ENCODE data around the gene DCAF8.

DCAF8 gene

DNA sequence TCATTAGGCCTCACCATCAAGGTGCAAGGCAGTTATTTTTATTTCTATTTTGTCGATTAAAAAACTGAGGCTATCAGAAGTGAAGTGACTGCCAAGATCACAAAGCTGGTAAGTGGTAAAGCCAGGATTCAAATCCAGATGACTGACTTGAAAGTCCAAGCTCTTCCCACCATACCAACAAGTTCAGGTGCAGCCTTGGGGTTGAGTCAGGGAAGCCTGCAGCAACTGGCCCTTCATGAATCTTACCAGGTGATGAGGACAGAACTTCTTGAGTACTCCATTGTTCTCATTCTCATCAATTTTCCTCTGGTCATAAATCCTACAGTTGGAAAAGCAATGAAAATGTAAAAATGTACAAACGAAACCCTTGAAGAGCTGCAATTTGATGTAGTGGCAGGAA, 37.0 kb downstream of the DCAF8 start:
- DNase-seq, result no peak

DNA sequence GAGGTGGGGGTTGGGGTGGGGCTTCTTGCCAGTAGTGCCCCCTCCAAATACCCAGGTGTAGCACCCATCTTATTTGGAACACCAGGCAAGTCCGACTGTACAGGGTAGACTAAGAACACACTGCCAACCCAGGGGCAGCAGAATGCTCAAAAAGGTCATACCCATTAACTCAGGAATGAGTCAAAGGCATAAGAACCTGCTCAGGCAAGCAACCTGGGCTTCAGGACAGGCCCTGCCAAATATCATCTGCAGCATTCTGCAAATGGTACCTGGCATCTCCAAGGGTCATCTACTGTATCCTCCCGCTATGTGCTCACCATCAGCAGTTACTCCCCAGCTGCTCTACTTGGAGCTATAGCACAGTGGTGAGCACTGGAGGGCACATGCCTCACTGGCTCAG, 37.7 kb downstream of the DCAF8 start:
- no peak for DNase-seq

DNA sequence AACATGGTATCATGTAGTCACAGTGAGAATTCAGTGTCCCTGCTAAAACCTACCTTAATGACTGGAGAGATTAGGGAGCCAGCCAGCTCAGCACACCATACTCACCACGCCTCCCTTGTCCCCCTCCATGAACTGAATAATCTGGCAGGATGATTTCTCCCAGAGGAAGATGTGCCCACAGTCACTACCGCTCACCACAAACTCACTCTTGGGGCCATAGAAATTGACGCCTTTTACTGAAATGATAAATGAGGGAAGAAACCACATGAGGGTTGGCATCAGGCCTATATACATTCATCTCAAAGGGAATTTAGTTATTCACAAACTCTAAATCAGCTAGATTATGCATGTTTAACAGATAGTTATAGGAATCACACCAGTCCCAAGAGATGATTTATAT, 39.8 kb downstream of the DCAF8 start:
- no peak for DNase-seq

DNA sequence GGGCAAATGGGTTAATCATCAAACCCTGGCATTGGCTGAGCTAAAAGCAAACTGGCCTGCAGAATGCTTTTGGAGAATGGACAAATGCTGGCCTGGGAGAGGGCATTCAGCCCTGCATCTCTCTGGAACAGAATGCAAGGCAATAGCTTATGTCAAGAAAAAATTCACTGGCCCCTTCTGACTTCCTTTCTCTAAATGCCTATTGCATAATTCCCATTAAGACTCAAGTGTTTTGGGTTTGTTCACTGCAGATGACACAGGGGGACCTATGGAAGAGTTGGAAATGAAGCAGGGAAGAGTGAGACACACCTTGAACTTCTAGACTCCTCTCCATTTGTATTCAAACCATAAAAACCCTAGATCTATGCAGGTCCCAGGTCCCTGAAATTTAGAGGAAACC, 41.3 kb downstream of the DCAF8 start:
- DNase-seq, result no peak

DNA sequence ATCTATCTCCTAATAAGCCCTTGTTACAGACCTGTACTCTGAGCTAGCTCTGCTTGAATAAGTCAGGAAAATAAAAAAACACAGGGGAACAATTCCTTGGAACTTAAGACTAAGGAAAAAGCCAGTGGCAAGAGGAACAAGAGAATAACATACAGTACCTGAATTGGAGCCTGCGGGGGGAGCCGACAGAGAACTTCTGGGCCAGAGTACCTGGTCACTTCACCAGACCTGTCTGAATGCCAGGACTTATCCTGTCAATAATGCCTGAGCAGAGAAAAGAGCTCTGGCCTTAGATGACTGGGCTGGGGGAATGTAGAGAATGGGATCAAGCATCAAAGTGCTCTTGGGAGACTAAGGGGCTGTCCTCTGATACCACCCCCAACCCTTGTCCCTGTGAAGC, 42.0 kb downstream of the DCAF8 start:
- DNase-seq, result no peak

DNA sequence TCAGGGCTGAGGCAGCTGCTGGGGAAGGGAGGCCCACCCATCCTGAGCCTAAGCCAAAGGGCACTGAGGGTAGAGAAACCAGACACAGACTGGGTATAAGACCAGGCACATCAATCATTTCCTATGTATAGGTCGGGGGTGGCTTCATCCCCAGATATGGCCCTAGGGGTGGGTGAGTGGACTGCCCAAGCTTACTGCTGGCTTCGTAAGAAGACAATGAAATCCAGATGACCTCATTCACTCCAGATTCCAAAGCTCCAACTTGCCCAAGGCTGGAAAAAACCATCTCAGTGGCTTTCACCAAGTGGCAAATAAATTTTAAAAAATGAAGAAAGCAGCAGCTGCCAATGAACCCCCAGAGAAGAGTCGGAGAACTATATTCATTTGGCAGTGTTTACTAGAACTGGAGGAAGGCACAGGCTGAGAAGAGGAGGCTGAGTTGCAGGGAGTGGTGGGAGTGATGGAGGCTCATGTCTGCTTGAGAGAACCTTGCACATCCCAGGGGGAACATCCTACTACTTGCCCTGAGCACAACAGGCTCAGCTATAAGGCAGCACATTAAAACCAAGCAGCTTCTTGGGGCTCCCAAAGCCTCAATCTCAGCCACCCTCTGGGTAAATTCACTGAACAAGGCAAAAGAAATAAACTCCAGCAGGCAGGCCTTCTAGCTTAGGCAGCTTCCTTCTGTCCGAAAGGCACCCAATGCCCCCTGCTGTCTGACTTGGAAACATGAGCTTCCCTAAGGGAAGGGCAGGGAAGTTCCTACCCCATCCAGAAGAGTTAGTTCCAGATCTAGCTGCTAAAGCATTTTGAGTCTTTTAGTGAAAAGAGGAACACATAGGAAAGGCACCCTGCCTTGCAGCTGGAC, 43.1 kb downstream of the DCAF8 start:
- DNase-seq, result no peak

DNA sequence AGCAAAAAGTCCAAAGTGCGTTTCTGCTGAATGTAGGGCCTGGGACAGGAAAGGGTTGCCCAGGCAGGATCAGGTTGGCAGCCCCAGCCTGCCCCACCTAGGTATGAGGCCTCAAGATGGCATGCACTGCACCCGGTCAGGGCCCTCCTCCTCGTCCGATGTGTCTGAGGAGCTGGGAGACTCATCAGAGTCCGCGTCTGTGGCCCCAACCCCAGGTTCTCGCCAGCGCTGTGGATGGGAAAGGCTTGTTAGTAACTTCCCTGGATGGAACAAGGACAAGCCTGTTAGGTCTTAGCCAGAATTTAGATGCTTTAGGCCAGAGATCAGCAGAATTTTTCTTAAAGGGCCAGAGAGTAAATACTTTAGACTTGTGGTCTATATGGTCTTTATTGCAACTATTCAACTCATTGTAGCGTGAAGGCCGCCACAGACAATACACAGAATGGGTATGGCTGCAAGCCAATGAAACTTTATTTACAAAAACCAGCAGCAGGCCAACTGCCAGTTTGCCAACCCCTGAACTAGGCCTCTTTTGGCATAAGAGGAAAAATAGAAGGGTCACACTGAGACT, 44.8 kb downstream of the DCAF8 start:
- no peak for DNase-seq

DNA sequence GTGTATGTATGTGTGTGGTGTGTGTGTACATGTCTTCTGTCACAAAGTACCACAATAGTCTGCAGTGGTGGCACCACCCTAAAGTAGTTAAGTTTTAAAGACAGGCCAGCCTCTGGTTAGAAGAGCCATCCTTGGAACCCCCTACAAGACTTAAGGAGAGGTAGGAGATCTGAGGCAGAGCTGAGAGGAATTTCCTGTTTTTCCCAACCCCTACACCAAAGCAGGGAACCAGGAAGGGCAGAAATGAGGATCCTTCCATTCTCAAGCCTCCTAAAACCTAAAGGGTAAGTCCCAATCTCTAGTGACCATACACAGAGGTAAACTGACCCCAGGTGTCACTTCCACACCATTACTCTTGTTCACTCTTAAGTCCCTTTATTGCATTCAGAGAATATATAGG, 46.0 kb downstream of the DCAF8 start:
- no peak for DNase-seq

DNA sequence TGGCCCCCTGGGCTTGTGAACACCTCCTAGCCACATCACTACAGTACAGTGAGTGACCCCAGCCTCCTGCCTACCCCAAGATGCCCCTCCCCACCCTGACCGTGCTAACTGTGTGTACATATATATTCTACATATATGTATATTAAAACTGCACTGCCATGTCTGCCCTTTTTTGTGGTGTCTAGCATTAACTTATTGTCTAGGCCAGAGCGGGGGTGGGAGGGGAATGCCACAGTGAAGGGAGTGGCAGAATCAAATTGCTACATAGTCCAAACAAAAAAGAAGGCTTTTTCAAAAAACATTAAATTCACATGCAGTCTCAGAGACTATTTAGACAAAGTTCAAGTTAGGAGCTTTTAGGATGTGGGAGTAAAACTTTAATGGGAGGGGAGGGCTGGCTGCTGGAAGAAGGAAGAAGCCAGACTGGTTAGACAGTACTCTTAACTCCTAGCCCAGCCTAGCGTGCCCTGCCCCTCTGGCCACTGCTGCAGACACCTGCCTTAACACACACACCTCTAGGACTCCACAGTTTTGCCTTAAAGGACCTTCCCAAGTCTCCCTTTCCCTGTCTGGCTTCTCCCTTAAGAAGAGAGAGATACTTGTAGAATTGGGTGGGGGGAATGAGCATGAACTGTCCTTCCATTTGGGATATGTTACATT, 47.7 kb downstream of the DCAF8 start:
- DNase-seq, result no peak

DNA sequence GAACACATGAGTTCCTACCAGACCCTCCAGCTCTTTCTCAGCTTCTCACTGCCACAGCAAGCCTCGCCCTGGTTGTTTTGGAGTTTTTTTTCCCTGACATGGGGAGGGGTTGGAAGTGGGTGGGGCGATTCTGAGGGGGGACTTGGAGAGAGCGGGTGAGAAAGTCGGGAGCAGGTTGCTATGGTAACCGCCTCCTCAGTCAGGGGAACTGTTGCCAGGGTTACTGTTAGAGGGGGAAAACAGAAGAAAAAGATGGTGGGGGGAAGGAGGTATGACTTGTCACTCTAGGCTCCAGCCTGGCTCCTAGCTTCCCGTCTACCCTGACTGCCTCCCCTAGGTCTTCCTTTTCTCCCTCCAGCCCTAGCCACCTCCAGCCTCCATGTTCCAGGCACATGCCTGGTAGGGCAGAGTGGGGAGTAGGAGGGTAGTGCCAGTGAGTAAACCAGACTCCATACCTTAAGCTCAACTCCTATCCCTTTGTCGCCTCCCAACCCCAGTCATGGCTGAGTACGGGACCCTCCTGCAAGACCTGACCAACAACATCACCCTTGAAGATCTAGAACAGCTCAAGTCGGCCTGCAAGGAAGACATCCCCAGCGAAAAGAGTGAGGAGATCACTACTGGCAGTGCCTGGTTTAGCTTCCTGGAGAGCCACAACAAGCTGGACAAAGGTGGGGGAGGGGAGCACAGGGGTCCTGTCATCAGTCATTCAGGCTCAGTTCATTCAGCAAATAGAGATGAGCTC, 51.1 kb downstream of the DCAF8 start:
- no peak for DNase-seq

DNA sequence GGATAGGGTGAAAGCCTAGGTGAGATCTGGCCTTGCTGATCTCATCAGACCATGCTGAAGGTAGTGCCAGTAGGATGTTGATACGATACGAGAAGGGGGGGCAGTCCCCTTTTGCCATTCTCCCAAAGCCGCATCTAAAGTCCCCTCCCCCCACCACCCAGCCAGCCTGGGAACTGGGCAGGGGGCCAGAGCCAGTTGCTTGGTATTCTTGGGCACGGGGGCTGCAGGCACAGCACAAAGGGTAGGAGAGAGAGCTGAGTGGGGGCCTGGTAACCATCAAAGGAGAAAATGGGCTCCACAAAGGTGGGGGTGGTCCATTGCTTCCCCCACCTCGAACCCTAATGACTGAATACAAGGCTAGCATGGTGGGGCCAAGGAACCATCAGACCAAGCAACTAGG, 51.8 kb downstream of the DCAF8 start:
- DNase-seq, result no peak

DNA sequence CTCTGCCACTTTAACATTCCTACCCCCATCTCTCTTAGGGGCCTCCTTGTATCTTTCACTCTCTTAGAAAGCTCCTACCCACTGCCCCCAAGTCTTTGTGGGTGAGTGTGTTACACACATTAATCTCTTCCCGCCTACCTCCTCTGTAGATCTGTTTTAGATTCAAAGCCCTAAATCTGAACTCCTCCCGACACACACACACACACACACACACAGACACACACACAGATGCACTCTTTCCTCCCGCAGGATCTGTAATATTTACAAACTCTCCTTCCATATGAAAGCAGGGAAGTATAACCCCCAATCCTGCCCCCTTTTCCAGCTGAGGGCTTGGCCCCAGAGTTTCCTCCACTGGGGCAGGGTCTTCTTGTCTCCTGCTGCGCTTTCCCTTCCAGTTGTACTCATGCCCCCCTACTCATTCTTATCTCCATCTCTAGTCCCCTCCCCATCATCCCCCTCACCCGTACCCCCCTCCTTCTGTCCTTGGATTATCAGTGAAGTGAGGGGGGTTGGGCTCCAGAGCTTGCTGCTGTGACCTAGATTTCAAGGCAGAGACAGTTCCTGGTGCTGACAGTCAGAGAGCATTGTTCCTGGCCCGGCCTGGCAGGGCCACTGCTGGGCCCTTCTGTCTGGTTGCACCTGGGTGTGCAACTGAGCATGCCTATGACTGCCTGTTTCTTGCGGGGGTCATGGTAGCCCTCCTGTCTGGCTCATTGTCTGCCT, 52.9 kb downstream of the DCAF8 start:
- no peak for DNase-seq

DNA sequence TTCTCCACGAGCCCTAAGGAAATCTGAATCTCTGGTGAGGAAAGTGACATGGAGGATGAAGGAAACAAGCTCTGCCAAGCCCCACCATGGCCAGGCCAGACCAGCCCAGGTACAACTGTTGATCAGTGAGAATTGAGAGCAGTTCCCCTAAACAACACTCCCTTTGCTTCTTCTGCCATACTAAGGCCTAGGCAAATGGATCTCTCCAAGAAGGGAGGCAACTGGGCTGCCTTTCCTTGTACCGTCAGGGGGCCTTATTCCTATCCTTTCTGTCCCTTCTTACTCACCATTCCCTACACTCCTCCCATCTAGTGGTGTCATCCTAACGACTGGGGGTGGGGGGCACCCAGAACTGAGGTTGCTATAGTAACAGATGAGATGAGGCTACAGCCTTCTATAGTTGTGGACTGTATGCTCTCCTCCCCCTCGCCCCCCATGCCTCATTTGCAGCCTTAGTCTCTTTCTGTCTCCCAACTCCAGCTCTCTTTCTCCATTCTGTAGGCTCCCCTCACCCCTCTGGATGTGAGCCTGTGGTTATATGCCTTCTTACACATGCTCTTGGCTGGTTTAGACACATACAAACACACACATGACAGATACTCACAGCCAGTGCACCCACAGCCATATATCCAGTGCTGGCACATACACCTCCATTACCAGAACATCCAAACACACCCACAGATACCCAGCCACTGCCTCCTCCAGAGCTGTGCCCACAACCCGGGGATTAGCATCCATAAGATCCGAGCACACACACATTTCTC, 53.6 kb downstream of the DCAF8 start:
- DNase-seq, result no peak

DNA sequence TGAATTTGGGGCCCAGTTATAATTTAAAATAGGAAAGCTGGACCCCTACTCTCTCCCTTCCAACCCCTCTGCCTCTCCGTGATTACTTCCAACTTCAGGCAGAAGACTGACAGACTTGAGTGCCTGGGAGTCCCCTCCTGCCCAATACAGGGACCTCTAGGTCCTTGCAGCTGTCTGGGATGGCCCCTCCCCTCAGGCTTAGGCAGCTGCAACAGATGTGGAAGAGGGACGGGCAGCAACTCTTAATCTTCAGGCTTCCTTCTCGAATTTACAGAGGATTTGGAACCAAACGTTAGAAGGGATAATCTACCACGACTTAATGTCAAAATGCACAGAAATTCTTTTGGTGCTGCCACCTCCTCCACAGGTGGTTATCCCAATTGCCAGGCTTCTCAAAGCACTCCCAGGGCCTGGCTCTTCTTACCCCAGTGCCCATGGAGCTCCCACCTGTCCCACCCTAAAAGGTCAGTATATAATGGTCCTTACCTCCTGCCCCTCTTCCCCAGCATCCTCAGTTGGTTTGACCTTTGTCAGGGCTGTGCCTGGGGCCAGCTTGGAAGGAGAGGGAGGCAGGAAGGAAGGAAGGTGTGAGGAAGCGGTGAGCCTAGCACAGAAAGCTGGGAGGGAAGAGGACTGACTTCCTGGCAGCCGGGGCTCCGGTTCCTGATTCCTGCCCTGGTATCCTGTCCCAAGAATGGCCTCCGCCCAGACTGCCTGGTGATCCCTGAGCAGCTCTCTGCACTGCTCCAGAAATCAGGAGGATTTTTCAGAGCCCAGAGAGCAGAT, 54.4 kb downstream of the DCAF8 start:
- no peak for DNase-seq

DNA sequence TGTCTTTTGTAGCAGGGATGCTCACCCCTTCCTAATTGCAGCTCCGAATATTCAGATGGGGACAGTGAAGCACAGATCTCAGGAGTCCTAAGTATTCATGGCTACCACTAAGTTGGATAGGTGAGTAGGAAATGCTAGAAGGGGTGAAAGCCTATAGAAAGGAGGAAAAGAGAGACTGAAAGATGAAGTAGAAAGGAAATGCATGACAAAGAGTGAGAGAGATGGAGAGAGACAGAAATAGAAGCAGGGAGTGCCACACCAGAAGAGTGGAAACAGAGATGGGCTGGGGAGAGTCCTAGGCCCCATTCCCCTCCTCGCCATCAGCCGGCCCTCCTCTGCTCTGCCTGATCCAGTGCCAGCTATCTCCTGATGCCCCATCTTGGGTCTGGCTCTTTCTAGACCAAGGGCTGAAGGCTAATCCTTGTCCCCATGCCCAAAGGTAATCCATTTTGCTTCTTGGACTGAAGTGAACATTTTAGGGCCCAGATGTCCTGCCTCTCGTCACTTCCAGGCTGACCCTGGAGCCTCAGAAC, 55.2 kb downstream of the DCAF8 start:
- DNase-seq, result no peak

DNA sequence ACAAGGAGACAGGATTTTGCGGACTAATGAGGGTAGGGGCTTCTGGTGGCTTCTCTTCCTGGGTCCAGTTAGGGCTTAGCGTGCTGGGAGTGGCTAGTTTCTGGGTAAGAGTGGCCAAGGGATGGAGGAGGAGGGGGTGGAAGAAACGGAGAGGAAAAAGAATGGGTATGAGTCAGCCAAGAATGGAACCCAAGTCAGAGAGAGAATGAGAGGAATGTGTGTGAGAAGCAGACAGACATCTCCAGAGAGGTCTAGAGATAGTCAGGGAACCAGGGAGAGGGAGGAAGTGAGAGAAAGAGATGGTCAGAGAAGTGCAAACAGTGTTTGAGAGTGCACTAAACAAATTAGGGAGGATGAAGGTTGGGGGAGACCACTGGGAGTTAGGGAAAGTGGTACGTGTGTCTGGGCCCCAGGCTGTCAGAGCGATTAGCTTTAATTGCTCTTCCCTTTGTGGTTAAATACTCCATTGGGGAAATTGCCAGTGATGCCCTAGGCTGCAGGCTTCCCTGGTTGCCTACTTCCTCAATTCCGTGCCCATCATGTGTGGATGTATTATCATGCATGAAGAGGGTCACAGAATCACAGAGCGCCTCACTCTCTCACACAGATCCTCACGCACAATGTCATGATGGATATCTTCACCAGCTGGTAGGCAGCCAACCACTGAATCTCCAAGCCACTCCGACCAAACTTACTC, 55.8 kb downstream of the DCAF8 start:
- DNase-seq, result no peak

DNA sequence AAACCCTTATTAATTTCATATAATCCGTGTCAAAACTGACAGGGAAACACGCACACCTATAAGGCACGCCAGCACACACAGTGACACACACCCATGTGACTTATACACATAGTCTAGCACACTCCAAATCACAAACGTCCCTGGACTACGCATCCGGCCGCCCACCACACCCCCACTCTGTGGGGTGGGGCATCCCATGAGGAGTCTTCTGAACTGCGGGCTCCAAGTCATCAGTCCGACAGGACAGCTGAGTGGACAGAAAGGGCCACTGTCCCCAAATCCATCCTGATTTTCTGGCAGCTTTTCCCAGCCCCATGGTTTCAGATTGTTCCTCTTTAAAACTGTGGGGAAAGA, 56.3 kb downstream of the DCAF8 start:
- DNase-seq, result peak; percentile 67 to 70

DNA sequence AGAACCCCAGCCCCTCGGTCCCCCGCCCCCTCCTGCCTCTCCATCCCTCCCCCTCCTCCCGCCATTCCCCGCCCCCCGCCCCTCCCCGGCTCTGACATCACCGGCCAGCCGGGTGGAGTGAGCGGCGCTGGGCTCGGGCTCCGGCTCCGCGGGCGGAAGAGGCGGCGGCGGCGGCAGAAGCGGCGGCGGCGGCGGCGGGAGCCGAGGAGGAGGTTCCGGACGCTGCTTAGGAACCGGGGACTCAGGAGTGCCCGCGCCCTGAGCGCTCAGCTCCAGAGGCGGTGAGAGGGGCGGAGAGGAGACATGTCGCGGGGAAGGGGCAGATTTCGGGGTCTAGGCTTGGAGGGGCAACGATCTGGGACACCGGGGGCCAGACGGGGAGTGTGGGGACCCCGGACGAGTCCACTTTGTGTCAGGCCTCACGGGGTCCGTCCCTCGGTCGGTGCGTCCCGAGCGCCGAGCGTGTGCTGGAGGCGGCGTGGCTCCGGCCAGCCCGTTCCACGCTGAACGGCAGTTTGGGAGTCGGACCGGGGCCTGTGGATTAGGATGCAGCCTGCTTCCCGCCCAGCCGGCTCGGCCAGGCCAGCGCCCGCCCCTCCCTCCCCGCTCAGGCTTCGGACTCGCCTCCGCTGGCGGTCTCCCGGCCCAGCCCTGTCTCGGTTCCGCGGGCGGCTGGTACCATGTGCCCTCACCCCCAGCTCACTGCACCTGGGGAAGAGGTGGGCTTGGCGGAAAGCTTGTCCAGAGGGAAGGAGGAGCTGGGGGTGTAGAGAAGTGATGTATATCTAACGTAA, 56.9 kb downstream of the DCAF8 start, which contains the start of gene PEA15:
TSS of gene PEA15 (plus strand) at position 143 of the 794 bp plus-strand sequence. CDS start 6,161 bp downstream, outside the sequence.
- peak; percentile 82 for DNase-seq

DNA sequence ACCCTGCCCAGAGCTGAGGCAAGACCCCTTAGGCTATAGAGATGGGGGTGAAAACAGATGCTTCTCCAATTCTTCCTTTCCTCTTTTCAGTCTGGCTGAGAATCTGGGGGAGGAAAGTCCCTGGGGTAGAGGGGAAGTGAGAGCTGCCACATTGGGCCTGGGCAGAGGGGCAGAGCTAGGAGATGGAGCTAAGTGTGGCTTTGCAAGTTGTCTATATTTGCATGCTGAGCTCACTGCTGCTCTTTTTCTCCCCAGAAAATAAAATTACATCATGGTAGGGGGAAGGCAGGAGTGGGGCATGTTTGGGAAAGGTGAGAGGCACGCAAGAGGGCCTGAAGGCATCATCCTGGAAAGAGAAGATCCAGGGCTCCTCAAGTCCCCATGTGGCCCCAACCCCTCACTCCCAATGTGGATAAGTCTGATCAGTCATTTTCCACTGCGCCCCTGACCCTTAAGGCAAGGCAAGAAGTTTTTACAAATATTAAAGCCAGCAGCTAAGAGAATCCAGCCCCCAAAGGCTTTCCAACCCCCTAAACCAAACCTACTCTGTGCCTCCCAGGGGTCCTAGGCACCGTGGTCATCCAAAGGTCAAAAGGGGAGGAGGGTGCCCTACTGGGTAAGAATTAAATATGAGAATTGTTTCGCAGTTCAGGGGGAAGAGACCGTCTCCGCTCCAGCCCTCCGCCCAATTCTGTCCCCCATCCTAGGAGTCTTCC, 57.7 kb downstream of the DCAF8 start:
- DNase-seq, result no peak

Data from activated T-cell treated with anti-CD3 and anti-CD28 coated beads, Interleukin-2, amount 50 U/mL, for 48 hours (primary cell).